GM18858 (cell line): ENCODE results near the gene CLTA.
"Not testable (repeated sequence)": the region's sequence is repeated elsewhere in the genome, so short reads cannot be mapped to it uniquely, and the experiment has no call there.

Experiments used
- ATAC-seq: cut with Tn5 transposase; IDR thresholded peaks from one replicate; pipeline ENCODE4 v1.9.1; 2021; ENCODE audit not compliant: unreplicated experiment

The CLTA gene

DNA sequence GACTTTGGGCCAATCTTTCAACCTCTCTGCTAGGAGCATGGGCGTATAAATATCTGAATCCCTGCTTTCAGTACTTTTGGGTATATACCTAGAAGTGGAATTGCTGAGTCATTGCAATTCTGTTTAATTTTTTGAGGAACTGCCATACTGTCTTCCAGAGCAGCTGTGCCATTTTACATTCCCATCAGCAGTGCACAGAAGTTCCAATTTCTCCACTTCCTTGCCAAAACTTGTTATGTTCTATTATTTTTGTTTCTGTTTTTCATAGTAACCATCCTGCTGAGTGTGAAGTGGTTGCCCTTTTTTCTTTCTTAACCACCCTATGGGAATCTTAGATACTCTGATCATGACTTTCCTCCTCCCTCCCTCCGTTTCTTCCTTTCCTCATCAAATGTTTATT lies 32.6 kb upstream of the CLTA start:
- no peak for ATAC-seq

DNA sequence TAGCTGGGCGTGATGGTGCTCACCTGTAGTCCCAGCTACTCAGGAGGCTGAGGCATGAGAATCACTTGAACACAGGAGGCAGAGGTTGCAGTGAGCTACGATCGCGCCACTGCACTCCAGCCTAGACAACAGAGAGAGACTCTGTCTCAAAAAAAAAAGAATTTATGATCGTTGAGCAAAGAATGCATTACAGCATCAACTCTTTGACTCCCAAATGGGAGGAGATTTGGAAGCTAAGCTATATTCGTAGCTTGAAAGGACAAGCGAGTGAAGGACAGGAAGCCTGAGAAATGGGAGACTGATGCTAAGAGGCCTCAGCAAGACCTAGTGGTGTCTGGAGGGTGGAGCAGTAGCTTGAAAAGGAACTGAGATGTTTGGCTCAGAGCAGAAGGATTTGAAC lies 31.8 kb upstream of the CLTA start:
- no peak for ATAC-seq

DNA sequence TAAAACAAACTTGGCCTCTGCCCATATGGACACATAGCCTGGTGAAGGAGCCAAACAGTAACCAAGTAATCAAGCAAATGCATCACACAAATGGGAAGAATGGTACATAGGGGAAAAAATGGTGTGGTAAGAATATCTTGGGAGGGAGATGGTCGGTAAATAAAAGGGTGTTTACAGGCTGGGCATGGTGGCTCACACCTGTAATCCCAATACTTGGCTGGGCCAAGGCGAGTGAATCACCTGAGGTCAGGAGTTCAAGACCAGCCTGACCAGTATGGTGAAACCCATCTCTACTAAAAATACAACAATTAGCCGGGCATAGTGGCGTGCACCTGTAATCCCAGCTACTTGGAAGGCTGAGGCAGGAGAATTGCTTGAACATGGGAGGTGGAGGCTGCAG lies 31.2 kb upstream of the CLTA start:
- not testable (repeated sequence) for ATAC-seq

DNA sequence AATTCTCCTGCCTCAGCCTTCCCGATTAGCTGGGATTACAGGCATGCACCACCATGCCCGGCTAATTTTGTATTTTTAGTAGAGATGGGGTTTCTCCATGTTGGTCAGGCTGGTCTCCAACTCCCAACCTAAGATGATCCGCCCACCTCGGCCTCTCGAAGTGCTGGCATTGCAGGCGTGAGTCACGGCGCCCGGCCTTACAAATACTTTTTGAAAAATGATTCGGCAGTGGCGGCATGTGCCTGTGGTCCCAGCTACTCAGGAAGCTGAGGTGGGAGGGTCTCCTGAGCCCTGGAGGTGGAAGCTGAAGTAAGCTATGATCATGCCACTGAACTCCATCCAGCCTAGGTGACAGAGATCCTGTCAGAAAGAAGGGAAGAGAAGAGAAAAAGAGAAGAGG lies 30.6 kb upstream of the CLTA start:
- ATAC-seq: not testable (repeated sequence)

DNA sequence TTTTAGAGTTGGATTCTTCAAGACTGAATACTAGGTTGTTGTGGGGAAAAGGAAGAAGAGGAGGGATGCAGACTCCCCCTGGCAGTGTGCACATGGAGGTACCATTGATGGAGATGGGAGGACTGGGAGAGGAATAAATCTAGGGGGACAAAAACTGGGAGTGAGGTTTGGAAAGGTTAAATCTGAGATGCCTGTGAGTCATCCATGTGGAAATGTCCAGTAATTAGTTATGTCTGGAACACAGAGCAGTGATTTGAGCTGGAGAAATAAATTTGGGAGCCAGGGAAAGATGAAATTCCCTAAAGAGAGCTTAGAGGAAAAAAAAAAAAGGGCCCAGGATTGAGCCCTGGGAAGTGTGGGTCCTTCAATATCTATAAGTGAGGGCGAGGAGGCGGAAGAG lies 29.5 kb upstream of the CLTA start:
- ATAC-seq: no peak

DNA sequence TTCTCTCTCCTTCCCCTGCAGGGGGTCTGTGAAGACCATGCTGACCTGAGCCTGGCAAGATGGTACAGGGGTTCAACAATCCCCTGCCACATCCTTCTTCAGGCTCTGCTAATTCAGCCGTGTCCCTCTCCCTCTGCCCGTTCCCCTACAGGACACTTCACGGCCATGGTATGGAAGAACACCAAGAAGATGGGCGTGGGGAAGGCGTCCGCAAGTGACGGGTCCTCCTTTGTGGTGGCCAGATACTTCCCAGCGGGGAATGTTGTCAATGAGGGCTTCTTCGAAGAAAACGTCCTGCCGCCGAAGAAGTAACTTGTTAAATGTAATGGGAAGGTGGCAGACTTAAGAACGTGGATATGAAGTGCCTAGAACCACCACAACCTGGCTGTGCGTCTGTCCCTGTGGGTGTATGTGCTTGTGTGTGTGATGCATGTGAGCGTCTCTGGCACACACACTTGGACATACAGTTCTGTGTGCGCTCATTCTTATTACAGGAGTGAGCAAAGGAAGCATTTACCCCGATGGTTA lies 28.4 kb upstream of the CLTA start:
- ATAC-seq: no peak

DNA sequence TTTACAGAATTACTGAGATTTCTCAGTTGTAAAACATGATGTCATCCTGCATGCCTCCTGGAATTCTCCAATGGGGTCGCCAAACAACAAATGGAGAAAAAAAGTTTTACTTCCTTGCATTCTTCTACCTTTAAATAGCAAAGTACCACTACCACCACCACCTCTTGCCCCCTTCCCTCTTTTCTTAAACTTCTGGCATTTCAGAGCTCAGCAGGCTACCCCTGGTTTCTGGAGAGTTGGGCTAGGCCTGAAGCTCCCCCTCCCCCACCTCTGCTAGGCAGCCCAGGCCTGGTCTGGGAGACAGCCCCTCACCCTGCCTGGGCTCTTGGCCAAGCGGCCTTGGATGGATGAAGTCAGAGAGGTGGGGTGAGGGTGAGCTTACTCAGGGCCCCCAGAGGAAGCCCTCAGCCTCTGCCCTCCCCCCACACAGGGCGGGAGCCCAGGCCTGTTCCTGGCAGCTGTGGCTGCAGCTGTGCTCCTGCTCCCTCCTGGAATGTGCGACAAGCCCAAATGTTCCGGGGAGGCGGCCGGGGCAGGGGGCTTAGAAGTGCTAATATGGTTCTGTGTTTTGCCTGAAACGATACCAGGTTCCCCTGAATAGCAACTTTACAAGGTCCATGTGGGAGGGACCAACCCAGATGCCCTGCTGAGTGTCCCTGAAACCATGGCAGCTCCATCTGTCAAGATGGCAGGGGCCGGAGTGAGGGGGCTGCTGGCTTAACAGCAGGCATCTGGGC lies 27.5 kb upstream of the CLTA start:
- no peak for ATAC-seq

DNA sequence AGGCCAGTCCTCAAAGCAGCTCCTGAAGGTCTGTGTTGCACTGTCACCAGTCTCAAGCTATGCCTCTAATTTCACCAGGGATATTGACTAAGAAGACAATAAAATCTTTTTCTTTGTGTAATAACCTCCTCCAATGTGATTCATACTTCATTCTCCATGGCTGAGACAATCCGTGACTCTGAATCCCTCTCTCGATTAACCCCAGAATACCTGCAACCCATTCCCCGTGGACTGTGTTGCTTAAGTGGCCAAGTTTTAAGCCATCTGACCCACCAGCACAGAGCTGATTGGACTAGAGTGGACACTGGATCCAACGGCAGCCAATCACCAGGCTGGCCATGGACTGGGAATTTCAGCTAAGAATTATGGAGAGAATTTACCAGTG lies 26.9 kb upstream of the CLTA start:
- no peak for ATAC-seq

DNA sequence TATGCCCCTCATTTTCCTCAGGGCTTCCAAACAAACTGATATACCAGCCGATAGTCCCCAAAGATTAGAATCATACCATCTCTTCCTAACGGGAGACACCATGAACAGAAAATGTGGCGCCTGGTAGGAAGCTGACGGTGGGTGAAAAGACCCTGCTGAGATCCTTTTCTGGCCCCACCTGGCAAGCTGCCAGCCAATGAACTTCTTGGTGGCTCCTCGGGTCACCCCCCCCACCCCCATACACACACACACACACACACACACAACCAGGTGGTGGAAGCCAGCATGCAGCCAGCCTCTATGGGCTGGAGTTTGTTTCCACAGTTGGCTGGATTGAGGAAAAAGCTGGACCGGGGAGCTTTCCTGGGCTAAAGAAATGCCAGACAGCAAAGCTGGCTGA lies 26.3 kb upstream of the CLTA start:
- ATAC-seq: no peak

DNA sequence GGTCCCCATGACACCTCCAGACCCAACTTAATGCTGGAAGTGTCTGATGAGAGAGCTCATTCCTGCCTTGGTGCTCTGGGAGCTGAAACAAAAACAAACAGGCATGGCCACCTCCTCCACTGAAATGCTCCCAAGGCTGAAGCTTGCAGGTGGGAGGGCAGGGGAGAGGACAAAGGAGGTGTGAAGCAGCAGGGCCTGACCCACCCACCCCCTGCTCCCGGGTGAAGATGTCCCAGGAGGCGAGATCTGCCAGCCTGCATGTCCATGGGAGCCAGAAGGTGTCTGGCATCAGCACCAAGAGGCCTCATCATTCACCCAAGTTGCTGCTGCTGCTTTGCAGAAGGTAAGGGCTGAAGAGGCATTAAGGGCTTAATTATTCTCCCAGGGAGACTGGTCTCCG lies 25.7 kb upstream of the CLTA start:
- ATAC-seq: no peak

DNA sequence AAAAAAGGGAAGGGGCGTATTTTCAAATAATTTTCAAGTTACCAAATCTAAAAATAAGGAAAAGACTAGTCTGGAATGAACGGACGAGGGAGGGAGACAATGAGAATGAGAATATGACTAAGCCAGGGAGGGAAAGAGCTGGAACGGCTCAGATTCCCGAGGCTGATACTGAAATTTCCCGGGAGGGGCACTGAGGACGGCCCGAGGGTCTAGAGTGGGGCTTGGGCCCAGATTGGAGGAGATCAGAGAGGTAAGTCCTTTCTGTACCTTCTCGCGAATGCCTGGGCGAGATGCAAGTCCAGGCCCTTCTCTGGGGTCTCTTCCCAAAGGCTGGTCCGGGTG lies 24.9 kb upstream of the CLTA start:
- no peak for ATAC-seq

DNA sequence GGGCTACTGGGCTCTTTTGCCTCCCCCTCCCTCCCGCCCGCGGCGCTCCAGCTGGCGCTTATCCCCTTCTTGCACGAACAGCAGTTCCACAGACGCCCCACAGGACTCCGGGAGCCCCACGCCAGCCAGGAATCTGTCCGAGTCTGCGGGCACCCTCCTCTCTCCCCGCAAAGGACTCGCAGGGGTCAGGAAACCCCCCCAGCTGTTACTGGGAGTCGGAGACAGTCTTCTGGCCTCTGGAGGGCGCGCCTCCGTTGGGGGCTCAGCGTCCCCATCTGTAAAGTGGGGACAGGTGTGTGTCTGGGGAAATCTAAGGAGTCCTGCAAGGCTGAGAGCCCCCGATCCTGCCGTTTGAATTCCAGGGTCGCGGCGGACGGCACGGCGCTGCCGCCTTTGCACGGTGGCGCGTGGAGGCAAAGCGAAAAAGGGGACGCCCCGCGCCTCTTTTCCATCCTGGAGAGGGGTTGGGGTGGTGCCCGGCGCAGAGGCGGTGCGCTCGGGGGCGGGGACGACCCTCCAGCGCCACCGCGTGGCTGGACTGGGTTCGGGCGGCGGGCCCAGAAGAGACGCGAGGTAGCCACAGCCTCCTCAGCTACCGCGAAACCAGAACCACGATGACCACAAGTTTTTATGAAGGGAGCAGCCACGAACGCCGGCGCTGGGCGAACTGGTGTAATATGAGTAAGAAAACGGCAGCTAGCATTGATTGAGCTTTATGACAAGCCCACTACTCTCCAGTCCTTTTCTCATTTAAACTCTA lies 24.4 kb upstream of the CLTA start:
- peak; percentile 63 for ATAC-seq

DNA sequence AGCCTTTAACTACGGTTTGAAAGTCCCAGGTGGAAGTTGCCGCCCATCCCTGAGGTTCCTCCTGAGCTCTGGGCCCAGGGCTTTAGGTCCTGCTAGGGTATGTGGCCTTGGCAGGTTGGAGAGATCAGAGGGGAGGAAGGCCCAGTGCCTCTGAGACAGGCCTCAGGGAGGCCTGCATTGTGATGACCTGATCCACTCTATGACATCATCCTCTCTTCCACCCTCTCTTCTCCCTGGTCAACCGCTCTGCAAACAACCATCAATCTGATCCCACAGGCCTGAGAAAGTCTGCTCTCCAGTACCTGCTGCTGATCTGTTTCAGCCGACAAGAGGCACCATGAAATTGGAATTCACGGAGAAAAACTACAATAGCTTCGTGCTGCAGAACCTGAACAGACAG lies 21.6 kb upstream of the CLTA start, which contains the start of gene CCIN:
TSS of gene CCIN (plus strand) at position 223 of the 400 bp plus-strand sequence. CDS start at position 338, 115 bp downstream.
- no peak for ATAC-seq

DNA sequence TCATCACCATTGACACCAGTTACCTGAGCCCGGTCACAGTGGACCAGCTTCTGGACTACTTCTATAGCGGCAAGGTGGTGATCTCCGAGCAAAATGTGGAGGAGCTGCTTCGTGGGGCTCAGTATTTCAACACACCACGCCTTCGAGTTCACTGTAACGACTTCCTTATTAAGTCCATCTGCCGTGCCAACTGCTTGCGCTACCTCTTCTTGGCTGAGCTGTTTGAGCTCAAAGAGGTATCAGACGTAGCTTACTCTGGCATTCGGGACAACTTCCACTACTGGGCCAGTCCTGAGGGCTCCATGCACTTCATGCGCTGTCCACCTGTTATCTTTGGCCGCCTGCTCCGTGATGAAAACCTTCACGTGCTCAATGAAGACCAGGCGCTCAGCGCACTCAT lies 21.0 kb upstream of the CLTA start:
- no peak for ATAC-seq

DNA sequence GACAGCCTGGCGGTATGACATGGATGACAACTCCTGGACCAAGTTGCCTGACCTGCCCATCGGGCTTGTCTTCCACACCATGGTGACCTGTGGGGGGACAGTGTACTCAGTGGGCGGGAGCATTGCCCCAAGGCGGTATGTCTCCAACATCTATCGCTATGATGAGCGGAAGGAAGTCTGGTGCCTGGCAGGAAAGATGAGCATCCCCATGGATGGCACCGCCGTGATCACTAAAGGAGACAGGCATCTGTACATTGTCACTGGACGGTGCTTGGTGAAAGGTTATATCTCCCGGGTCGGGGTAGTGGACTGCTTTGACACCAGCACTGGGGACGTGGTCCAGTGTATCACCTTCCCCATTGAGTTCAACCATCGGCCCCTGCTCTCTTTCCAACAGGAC lies 20.2 kb upstream of the CLTA start:
- no peak for ATAC-seq

DNA sequence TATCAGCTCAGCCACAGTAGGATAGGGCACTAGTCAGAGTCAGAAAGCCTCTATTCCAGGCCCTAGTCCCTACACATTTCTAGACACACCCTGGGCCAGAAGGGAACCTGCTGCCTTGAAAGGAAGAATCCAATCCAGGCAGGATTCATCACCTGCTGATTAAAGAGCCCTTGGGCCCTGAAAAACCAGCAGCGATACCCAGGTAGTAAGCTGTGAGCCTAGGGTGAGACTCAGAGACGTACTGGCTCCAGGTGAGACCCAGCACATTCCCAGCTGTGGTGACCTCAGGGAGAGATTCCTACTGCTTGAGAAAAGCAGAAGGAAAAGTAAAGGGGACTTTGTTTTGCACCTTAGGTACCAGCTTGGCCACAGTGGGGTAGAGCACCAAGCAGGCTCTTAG lies 16.9 kb upstream of the CLTA start:
- ATAC-seq: no peak

DNA sequence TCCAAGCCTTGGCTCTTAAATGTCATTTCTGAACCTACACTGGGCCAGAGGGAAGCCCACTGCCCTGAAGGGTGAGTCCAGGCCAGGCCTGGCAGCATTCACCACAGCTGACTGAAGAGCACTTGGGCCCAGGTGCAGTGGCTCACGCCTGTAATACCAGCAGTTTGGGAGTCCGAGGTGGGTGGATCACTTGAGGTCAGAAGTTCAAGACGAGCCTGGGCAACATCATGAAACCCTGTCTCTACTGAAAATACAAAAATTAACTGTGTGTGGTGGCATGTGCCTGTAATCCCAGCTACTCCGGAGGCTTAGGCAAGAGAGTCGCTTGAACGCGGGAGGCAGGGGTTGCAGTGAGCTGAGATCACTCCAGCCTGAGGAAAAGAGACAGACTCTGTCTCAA lies 16.4 kb upstream of the CLTA start:
- ATAC-seq: no peak

DNA sequence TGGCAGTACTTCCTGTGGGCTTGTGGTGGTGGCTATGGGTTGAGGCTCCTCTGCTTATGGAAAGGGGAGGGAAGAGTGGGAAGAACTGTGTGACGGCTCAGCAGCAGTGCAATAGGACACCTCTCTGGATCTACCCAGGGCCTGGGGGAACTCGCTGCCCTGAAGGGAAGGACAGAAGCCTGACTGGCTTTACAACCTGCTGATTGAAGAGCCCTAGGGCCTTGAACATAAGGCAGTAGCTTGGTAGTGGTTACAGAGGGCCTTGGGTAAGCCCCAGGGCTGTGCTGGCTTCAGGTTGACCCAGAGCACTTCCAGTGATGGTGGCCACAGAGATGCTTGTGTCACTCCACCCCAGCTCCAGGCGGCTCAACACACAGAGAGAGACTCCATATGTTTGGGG lies 16.0 kb upstream of the CLTA start:
- no peak for ATAC-seq

DNA sequence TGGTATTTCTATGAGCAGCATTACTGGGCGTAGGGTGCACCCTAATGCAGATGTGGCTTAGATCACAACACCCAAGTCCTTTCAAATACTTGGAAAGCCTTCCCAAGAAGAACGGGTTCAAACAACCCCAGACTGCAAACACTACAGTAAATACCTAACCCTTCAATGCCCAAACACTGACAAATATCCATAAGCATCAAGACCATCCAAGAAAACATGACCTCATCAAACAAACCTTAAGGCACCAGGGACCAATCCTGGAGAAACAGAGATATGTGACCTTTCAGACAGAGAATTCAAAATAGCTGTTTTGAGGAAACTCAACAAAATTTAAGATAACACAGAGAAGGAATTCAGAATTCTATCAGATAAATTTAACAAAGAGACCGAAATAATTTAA lies 15.5 kb upstream of the CLTA start:
- not testable (repeated sequence) for ATAC-seq

DNA sequence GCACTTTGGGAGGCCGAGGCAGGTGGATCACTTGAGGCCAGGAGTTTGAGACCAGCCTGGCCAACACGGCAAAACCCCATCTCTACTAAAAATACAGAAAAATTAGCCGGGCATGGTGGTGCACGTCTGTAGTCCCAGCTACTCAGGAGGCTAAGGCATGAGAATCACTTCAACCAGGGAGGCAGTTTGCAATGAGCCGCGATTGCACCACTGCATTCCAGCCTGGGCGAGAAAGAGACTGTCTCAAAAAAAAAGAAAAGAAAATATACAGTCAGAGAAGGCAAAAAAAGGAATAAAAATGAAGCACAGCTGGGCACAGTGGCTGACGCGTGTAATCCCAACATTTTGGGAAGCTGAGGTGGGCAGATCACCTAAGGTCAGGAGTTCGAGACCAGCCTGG lies 14.2 kb upstream of the CLTA start:
- ATAC-seq: not testable (repeated sequence)

DNA sequence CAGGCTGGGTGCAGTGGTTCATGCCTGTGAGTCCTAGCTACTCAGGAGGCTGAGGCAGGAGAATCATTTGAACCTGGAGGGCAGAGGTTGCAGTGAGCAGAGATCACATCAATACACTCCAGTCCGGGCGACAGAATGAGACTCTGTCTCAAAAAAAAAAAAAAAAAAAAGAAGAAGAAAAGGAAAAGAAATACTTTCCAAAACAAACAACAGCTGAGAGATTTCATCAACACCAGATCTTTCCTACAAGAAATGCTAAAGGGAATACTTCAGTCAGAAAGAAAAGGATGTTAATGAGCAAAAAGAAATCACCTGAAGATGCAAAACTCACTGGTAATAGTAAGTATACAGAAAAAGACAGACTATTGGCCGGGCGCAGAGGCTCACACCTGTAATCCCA lies 13.2 kb upstream of the CLTA start:
- ATAC-seq: no peak

DNA sequence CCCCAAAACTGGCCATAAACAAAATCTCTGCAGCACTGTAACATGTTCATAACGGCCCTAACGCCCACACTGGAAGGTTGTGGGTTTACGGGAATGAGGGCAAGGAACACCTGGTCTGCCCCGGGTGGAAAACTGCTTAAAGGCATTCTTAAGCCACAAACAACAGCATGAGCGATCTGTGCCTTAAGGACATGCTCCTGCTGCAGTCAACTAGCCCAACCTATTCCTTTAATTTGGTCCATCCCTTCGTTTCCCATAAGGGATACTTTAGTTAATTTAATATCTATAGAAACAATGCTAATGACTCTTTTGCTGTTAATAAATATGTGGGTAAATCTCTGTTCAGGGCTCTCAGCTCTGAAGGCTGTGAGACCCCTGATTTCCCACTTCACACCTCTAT lies 10.5 kb upstream of the CLTA start:
- ATAC-seq: not testable (repeated sequence)
